GM21717 (cell line): Measurements from ENCODE around the gene RAB3B.
"Not testable (repeated sequence)": the region's sequence is repeated elsewhere in the genome, so short reads cannot be mapped to it uniquely, and the experiment has no call there.

Experiments used
- ATAC-seq: cut with Tn5 transposase; IDR thresholded peaks from one replicate; pipeline ENCODE4 v1.9.1; 2021; ENCODE audit warnings: mild to moderate bottlenecking, moderate library complexity; ENCODE audit not compliant: unreplicated experiment

Gene RAB3B

GRCh38 chr1:51989582-51990477 lies 670 bp downstream of the RAB3B start:
- no peak for ATAC-seq

- ATAC-seq, result no peak
Measured at GRCh38 chr1:51988254-51988653, 2.2 kb downstream of the RAB3B start.

GRCh38 chr1:51986718-51987117 lies 3.8 kb downstream of the RAB3B start:
- ATAC-seq, result no peak

DNA sequence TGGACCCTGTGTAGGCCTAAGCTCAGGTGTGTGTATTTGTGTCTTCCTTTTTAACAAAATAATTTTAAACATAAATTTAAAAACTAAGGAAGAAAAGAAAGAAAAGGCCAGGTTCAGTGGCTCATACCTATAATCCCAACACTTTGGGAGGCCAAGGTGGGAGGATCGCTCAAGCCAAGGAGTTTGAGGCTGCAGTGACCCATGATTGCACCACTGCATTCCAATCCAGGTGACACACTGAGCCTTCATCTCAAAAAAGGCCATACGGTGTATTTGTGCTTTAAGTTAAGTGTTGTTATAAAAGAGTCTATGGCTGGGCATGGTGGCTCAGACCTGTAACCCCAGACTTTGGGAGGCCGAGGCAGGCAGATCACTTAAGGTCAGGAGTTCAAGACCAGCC lies 8.3 kb downstream of the RAB3B start:
- ATAC-seq, result no peak

DNA sequence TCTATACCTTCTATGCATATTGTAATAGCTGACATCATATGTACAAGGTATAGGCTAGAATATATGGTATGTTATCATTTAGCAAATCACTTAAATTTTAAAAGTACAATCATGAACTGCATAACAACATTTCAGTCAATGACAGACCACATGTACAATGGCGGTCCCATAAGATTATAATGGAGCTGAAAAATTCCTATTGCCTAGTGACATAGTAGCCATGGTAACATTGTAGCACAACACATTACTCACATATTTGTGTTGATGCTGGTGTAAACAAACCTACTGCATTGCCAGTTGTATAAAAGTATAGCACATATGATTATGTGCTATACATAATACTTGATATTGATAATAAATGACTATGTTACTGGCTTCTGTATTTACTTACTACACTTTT lies 8.9 kb downstream of the RAB3B start:
- no peak for ATAC-seq

- no peak for ATAC-seq
Measured at GRCh38 chr1:51978099-51978498, 12.4 kb downstream of the RAB3B start.

DNA sequence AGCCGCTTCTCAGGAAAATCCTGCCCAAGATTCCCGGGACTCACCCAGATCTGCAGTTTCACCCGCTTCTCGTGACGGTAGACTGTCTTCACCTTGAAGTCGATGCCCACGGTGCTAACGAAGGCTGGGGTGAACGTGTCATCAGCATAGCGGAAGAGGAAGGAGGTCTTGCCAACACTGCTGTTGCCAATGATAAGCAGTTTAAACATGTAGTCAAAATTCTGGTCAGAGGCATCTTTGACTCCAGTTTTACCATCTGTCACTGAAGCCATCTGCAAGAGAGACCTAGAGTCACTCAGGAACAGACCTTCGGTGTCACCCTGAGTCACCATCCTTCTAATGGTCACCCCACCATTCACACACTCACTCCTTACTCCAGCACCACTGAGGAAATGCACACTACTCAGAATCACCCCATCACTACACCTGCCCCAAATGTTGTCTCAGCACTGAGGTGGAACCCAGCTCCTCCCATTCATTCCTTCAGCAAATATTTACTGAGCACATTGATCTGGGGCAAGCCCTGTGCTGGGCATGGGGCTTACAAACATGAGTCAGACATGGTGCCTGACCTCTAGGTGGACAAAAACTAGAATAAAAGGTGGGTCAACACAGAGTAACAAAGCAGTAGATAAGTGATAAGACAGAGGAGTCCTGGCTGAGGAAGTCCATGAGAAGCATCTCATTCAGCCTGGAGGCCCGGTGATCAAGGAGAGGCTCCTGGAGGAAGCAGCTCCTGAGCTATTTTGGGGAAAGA lies 13.5 kb downstream of the RAB3B start:
- no peak for ATAC-seq

- no peak for ATAC-seq
Measured at GRCh38 chr1:51973587-51974474, 16.7 kb downstream of the RAB3B start.

GRCh38 chr1:51969038-51969705 lies 21.3 kb downstream of the RAB3B start:
- ATAC-seq, result no peak

GRCh38 chr1:51968632-51969031 lies 21.9 kb downstream of the RAB3B start:
- no peak for ATAC-seq

DNA sequence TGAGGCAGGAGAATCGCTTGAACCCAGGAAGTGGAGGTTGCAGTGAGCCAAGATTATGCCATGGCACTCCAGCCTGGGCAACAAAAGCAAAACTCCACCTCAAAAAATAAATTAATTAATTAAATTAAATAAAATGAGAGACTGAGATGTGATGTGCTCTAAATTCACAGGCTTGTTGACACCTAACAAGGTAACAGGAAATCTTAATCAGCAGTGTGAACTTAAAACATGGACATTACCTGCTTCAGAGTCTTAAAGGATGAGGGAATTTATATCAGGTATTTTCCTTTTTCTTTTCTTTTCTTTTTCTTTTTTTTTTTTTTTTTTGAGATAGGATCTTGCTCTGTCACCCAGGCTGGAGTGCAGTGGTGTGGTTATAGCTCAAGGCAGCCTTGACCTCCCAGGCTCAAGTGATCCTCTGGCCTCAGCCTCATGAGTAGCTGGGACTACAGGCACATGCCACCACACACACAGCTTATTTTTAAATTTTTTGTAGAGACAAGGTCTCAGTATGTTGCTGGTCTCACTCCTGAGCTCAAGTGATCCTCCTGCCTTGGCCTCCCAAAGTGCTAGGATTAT lies 23.2 kb downstream of the RAB3B start:
- ATAC-seq, result not testable (repeated sequence)

GRCh38 chr1:51966559-51966958 lies 23.9 kb downstream of the RAB3B start:
- no peak for ATAC-seq

DNA sequence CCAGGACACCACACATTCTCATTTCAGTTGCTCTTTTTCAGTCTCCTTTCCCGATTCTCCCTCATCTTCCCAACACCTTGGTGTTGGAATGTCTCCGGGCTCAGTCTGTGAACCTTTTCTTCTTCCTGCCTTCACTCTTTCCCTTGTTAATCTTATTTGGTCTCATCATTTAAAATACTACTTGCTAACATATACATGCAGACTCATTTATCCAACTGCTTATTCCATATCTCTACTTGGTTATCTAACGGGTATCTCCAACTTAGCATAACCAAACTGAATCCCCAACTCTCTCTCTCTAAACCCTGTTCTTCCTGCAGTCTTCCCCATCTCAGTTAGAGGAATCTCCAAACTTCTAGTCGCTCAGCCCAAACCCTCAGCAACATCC lies 26.2 kb downstream of the RAB3B start:
- no peak for ATAC-seq

DNA sequence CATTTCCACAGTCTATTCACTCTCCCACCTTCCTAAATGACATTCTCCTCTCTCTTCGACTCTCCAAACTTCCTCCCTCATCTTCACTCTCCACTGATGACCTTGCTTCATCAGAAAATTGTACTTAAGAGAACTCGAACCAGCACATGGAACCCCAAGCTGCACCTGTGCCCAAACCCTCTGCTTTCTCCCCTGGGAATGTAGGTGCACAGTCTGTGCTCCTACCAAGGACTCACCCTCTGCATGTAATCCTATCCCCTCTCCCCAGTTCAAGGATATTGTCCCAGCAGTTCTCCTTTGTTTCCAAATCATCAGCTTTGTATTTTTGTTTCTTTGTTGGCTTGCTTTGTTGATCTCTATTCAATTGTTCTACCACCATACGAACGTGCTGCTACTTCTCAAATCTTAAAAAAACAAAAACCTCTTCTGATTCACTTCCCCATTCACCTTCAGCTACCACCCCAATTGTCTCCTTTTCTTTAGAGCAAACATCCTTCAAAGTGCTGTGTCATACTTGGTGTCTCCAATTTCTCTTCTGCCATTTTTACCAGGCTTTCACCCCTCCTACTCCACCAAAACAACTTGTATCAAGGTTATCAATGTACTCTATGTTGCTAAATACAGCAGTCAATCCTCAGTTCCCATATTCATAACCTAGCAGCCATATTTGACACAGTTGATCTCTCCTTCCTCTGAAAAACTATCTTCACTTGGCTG lies 26.8 kb downstream of the RAB3B start:
- no peak for ATAC-seq

GRCh38 chr1:51962486-51963356 lies 27.8 kb downstream of the RAB3B start:
- no peak for ATAC-seq

DNA sequence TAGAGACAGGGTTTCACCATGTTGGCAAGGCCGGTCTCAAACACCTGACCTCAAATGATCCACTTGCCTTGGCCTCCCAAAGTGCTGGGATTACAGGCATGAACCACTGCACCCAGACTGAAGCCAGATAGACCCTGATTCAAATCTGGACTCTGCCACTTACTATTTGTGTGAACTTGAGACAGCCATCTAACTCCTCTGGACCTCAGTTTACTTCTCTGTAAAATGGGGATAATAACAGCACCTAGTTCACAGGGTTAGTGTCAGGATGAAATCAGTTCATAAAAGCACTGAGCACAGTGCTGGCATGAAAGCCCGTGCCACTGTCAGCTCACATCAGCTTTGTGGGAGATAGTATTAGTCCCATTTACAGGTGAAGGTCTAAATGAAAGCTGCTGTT lies 28.5 kb downstream of the RAB3B start:
- ATAC-seq, result no peak

GRCh38 chr1:51961231-51961630 lies 29.3 kb downstream of the RAB3B start:
- ATAC-seq, result no peak

DNA sequence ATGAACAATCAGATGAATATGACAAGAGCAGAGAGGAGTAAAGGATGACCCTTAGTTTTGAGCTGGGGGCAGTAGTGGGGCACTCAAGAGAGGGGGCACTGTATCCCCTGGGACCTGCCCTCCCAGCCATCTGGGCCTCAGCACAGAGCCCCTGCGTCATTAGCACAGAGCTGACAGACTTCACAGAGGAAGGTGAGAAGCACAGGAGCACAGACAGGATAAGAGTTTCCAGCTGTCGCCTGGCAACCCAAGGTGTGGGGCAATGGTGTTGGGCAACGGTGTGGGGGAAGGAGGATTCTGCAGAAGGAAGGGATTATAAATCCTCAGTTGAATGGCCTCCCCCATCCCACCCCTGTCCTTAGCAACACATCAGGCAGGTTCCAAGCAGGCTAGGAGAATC lies 30.2 kb downstream of the RAB3B start:
- no peak for ATAC-seq

DNA sequence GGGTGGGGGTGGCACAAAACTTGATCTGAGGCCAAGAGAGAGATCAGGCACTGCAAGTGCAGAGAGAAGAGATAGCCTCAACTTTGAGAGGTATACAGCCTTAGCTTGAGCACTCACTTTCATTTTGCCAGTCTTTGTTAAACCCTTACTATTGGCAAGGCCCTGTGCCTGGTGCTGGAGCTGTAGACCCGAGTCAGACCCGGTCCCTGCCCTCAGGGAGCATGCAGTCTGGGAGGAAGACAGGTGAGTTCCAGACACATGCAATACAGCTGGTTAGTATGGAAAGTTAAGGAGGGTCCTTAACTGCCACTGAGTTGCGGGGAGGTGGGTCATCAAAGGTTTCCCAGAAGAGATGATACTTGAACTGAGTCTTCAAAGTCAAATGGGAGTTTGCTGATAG lies 31.7 kb downstream of the RAB3B start:
- ATAC-seq, result no peak
